ENCODE results near the gene DNAJC5. TPM values are rescaled to one million over a fixed set of nuclear protein-coding genes. Genes with fewer than 3 reads are reported as not detected.
A peak's percentile ranks its signal among the peaks of the same experiment; 100 is the strongest.

Gene DNAJC5
- total and polyA plus RNA-seq, 2 experiments from 2014 or later, result 7.1 to 33.5 TPM

- TF ChIP-seq REST (IDR thresholded peaks at IDR 0.05; ENCODE audit: unreplicated experiment), result no peak
- TF ChIP-seq NANOG (IDR thresholded peaks at IDR 0.05; ENCODE audit: borderline replicate concordance), result no peak
- TF ChIP-seq ZNF114 (CRISPR knock-in tag; IDR thresholded peaks at IDR 0.05), result no peak
These were observed 78.2 kb downstream of the DNAJC5 start (continued) for GRCh38 chr20:63973160-63973479.

GRCh38 chr20:63973636-63974401 is 78.9 kb downstream of the DNAJC5 start:
- H3K4me2 ChIP-seq, result peak overlapping the region; percentile 79

More at GRCh38 chr20:63973636-63974401, 78.9 kb downstream of the DNAJC5 start:
- H3K27ac ChIP-seq (ENCODE audit: low read depth), result no peak overlapping the region
- H3K79me2 ChIP-seq (replicated peaks; ENCODE audit: insufficient read depth), result peaks cover 2% of the 10 kb centered on the region
- no peaks in the 10 kb centered on the region for H3K36me3 ChIP-seq (ENCODE audit: insufficient read depth)
- H3K4me3 Mint-ChIP-seq, result peak overlapping the region; percentile 57
- H3K4me1 ChIP-seq (ENCODE audit: insufficient read depth), result peaks cover 8% of the 10 kb centered on the region; the same call in 1 of the 2 replicates
- peak overlapping the region; percentile 84; the same call in 1 of the 2 replicates for H2AFZ ChIP-seq
- H3K9me3 Mint-ChIP-seq, result no peaks in the 10 kb centered on the region; the same call in 2 of the 3 replicates
- DNase-seq (ENCODE audit: low spot score) (peak; percentile 91), ATAC-seq (peak; percentile 78)
- peaks cover 23% of the 10 kb centered on the region for H3K4me1 Mint-ChIP-seq
- peaks cover 13% of the 10 kb centered on the region; the same call in 1 of the 2 replicates for H3K27me3 ChIP-seq (ENCODE audit: insufficient read depth)
- no peaks in the 10 kb centered on the region; the same call in 2 of the 3 replicates for H3K36me3 Mint-ChIP-seq (ENCODE audit: low read depth)
- peaks cover 28% of the 10 kb centered on the region for H3K27me3 Mint-ChIP-seq (ENCODE audit: insufficient read depth, low read depth, poor library complexity)
- H3F3A ChIP-seq (replicated peaks; ENCODE audit: low read depth), result peaks cover 19% of the 10 kb centered on the region
- H3K4me3 ChIP-seq, result peak overlapping the region; percentile 63
- H3K27ac Mint-ChIP-seq, result no peak overlapping the region
- no peaks in the 10 kb centered on the region for H4K20me1 ChIP-seq (replicated peaks; ENCODE audit: insufficient read depth)
- TF ChIP-seq POLR2AphosphoS5 (IDR thresholded peaks at IDR 0.05; ENCODE audit: low read depth) (0 out of 2 replicates have a peak, but pooled peaks have one; percentile 32), ZNF462 (CRISPR knock-in tag; IDR thresholded peaks at IDR 0.05) (no peak), CREB1 (CRISPR knock-in tag; IDR thresholded peaks at IDR 0.05; ENCODE audit: low read depth) (0 out of 2 replicates have a peak, but pooled peaks have one; percentile 48), CTCF (conservative IDR thresholded peaks at IDR 0.05; ENCODE audit: low read depth in 2 of 2) (peak; percentile 96 to 99)
- no peaks in the 10 kb centered on the region for H3K9me2 ChIP-seq (ENCODE audit: insufficient read depth)
